Sigmoid colon (tissue), 4 donors: ENCODE data around the gene TMEM209.

ENCODE experiments used
- CTCF ChIP-seq, 4 experiments: fragments of 450-650 bp in 3 of 4; fragments of 200-600 bp in 1 of 4; IDR thresholded peaks; one replicate each; pipeline ENCODE4 v1.5.1; 2016 to 2019; ENCODE audit warnings: antibody characterized with exemption in 4 of 4, mild to moderate bottlenecking in 3 of 4, moderate library complexity in 2 of 4
- EP300 ChIP-seq, 4 donors: sonication (generic); formaldehyde crosslinking; IDR thresholded peaks; one replicate each; pipeline ENCODE4 v1.6.1; 2017; ENCODE audit warnings: antibody characterized with exemption in 4 of 4
- POLR2A ChIP-seq, 2 donors: fragments of 450-650 bp; IDR thresholded peaks; one replicate each; pipeline ENCODE4 v1.6.1; 2016; ENCODE audit warnings: antibody characterized with exemption in 2 of 2, mild to moderate bottlenecking in 2 of 2, moderate library complexity in 2 of 2
- POLR2AphosphoS5 ChIP-seq, 4 donors: sonication (generic); formaldehyde crosslinking; IDR thresholded peaks; one replicate each; pipeline ENCODE4 v1.6.1; 2017; ENCODE audit warnings: antibody characterized with exemption in 4 of 4

GRCh38 chr7:130127821-130128317, 77.3 kb downstream of the TMEM209 start:
- no peak for TF ChIP-seq CTCF (IDR thresholded peaks at IDR 0.05)
- TF ChIP-seq EP300 (IDR thresholded peaks at IDR 0.05): no peak
- TF ChIP-seq POLR2A (IDR thresholded peaks at IDR 0.05): no peak
- TF ChIP-seq POLR2AphosphoS5 (IDR thresholded peaks at IDR 0.05): no peak
